CD4-positive, alpha-beta T cell treated with Interleukin-15 for 4 hours (primary cell): Measurements from ENCODE around the gene GHR.

ENCODE experiments used
- DNase-seq: peaks from one replicate; pipeline ENCODE4 v3.0.0-alpha.2; 2020; ENCODE audit warnings: low spot score

GHR gene

GRCh38 chr5:42423285-42424165 is at the start of gene GHR:
Gene GHR (plus strand): TSS chr5:42423439. CDS start chr5:42565875, 142,436 bp downstream.
- no peak for DNase-seq

DNA sequence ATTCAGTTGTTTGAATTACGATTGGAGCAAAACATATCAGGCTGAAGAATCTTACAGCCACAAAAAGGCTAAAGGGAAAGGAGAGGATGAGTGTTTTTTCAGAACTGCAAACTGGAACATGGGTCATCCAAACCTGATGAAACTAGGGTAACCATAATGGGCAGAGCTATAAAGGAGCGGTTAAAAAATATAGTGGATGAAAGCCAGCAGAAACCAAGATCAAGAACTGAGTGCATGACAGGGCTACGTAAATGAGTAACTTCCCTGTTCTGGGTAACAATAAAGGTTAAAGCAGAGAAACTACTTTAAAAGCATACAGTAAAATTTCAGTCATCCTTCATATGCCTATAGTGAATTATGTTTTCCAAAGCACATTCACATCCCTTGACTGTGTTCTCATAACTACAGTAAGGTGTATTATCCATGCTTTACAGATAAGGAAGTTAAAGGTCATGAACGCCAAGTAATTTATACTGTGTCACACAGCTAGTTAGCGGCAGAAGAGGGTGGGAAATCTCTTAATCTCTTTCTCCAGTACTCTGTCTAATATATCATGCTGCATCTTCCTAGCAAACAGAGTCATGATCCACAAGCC is 48.5 kb upstream of the GHR start:
- DNase-seq, result no peak

- no peak for DNase-seq
These were observed 45.7 kb upstream of the GHR start for GRCh38 chr5:42377496-42377895.

DNA sequence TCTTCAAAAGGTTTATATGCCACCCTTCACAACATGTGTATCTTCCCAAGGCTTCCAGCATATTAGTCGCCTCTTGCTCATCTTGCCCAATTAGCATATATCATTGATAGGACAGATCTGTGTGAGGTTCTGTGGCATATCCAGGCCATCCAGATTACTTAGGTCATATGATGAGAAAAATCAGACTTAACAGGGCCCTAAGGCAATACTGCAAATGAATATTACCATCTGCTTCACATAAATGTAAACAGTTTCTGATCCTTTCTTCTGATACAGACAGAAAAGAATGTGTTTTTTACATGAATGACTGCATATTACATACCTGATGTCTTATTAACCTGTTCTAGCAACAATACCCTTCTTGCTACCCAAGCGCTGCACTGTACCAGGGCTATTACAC is 41.3 kb upstream of the GHR start:
- no peak for DNase-seq

GRCh38 chr5:42387563-42387962 is 35.7 kb upstream of the GHR start:
- no peak for DNase-seq

GRCh38 chr5:42390115-42390514 is 33.1 kb upstream of the GHR start:
- no peak for DNase-seq

- no peak for DNase-seq
These were observed 30.3 kb upstream of the GHR start for GRCh38 chr5:42392917-42393316.

- no peak for DNase-seq
These were observed 27.1 kb upstream of the GHR start for GRCh38 chr5:42396111-42396510.

DNA sequence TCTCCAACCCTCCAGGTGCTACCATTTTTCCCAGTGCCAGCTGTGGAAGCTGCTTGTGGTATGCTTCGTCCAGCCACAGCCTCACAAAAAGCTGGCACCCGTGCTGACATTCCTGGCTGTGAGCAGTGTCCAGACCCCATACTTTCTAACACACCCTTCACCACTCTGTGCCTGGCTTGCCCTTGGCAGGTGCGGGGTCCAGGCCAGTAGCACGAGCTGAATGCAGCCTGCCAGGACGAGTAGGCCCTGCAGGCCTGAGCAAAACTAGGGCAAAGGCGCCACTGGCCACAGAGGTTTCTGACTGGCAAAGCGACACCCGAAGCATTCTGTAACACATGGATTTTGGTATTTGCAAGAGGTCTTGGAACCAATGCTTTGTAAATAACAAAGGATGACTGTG is 26.0 kb upstream of the GHR start:
- DNase-seq, result no peak

- DNase-seq, result no peak
These were observed 23.5 kb upstream of the GHR start for GRCh38 chr5:42399702-42400101.

DNA sequence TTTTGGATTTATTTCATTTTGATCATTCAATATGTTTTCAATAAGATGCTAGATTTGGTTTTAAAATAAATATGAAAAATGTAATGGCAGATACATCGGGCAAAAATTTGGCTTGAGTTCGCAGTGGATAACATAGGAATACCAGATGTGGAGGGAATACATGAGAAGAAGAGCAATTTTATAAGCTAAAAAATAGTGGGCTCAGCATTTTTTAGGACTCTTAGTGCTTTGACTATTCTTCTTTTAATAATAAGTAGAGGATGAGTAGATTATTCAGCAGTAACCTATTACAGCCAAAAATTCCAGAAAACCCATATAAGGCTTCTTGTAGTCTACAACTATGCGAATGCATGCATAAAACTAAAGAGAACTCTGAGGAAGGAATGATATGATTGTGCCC is 22.8 kb upstream of the GHR start:
- no peak for DNase-seq

DNA sequence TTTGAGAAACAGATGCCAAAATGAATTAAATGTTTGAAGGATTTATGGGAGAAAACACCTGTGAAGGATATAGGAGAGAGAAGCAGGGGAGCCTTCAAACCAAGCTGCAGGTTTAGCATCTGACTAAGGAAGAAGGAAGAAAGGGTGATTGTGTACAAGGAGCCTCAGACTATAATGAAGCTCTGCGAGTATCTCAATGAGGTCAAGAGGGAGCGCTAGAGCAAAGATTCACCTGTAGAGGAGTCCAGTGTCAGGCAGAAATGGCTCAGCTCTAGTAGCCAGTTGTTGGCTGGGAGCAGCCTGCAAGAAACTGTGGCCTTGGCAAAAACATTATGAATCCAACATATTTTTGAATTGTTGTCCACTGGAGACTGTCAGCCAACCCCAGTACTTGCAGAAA is 20.0 kb upstream of the GHR start:
- no peak for DNase-seq

DNA sequence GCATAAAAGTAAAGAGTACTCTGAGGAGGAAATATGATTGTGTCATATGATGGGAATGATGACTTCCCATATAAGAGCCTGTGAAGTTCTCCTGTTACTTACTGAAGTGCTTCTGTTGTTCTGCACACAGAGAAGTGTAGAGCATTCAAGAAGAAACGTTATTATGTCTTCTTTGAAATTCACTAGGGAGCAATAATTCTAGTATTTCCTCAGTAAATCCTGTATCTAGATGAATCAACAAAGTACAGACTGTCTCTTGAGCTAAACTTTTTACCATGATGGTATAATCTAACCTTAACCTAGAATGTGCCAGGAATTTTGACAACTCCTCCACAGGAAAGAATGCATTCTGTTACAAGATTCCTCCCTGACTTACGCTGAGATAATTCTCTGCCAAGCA is 18.9 kb upstream of the GHR start:
- DNase-seq, result no peak

DNA sequence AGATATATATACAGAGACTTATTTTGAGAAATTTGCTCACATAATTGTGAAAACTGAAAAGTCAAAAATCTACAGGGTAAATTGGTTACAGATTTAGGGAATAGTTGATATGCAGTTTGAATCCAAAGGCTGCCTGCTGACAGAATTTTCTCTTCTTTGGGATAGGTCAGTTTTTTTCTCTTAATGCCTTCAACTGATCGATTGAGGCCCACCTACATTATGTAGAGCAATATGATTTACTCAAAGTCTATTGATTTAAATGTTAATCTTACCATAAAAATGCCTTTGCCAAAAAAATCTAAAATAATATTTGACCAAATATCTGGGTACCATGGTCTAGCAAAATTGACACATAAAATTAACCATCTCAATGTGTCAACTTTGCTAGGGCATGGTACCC is 3.9 kb upstream of the GHR start:
- DNase-seq, result no peak

DNA sequence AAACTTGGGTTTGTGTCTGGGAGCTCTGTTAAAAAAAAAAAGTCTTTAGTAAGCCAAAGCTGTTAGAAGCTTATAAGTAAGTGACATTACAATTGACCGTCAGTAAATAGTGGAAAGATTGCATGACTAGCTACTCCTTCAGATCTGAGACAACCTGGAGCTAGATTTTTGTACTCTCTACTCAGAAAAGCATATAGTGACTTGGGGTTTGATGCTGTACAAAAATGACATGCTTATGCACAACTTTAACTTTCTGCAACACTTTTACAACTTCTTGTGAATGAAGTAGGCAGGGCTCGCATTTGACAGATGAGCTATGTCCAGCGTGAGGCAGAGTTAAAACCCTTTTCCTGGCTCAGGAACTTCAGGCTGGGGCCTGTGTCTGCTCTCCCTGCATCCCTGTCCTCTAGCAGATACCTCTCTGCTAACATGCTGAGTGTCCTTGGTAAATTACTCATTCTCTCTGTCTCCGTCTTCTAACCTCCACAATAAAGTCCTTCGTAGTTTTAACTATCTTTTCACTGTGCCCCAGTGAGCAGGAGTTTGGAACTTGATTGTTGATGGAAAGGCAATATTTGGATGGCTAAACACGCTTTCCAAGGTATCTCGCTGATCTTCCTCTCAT is 471 bp upstream of the GHR start:
- no peak for DNase-seq

GRCh38 chr5:42426016-42426415 is 2.8 kb downstream of the GHR start:
- DNase-seq, result no peak

DNA sequence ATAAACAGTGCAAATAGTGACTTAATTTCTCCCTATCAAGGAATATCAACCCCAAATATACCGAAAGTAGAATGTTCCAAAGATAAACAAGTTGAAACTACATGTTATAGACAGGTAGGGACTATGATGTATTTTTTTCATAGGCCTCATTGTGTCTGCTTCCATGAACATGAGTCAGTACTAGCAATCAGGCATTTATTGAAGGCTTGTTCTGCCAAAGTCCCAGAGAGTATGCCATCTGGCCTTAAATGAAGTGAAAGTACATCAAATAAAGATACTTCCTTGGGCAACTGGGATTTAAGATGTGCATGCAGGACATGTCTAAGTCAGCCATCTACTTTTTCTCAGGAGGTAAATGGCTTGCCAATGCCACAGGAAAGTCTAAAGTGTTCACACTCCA is 6.5 kb downstream of the GHR start:
- no peak for DNase-seq

DNA sequence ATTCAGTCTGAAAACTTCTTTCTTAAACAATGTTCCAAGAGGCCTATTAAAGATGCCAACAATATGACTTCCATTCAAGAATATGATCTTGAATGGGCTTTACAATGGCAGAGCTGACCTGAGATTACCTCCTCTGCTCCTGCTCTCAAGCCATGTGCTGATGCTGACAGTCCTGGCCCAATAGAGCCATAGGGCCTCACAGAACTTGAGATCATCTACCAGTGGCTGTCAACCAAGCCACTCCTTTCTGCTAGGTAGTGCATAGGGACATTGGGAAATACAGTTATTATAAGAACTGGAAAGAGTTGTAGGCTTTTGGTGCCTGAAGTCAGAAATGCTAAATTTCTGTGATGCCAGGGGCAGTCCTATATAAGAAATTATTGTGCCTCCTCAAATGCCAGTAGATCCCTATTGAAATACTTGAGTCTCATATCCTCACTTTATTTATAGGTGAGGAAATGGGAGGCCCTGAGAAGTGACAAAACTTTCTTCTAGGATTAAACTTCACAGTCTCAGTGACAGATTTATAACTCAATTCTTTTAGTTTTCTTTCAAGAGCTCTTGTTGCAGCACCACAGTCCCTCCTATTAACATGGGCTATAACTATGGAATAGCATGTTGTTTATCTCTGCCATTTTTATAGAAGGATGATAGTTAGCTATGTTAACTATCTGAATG is 10.9 kb downstream of the GHR start:
- DNase-seq, result no peak

GRCh38 chr5:42436051-42436450 is 12.8 kb downstream of the GHR start:
- DNase-seq, result no peak

DNA sequence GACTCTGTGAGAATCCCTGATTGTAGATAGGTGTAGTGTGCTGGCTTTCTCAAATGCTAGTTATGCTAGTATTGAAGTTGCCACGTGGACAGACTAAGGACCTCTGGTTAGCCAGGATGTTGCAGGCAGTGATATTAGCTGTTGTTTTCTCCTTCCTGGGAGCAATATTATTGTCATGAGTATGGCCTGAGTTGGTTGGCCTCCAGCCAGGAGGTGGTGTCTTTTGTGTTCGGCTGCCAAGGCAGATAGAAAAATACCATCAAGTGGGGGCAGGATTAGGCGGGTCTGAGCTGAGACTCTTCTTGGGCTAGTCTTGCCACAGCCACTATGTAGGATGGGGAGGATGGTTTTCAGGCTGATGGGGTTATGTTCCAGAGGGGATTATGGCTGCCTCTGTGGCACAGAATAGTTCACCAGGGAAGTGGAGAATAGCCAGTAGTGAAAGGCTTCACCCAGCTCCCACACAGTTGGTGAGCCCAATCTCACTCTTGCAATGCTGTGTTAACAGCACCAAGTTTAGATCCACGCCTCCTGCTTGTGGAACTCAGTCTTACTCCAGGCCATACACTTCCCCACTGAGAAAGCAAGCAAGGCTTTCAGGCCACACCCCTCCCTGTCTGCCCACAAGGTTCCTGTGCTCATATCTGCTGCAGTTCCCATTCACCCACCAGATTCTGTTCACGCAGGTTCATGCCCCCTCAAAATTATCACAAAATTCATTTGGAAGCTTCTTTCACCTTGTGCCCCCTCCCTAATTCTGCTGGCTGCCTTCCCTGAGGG is 31.2 kb downstream of the GHR start:
- DNase-seq, result no peak

- DNase-seq, result no peak
These were observed 37.8 kb downstream of the GHR start for GRCh38 chr5:42461033-42461432.

- DNase-seq, result no peak
These were observed 38.3 kb downstream of the GHR start for GRCh38 chr5:42461507-42461906.
